T-helper 17 cell (primary cell): ENCODE measurements around the gene MTCL3.

ENCODE experiments used
- ATAC-seq: fragments of 150-1000 bp; cut with Tn5 transposase; 2 replicates; pipeline ENCODE4 v1.10.0; 2021; ENCODE audit warnings: mild to moderate bottlenecking, moderate library complexity
- DNase-seq, 3 donors: peaks; one replicate each; pipeline versions ENCODE4 v3.0.0 to v3.0.0-alpha.2; 2020 to 2021
- H3K9me3 ChIP-seq: one replicate; pipeline ENCODE4 v1.7.0; 2013; ENCODE audit warnings: low read length, mild to moderate bottlenecking; ENCODE audit not compliant: control insufficient read depth, poor library complexity, severe bottlenecking
- H3K27ac Mint-ChIP-seq: one replicate; pipeline ENCODE4 v1.8.0; 2022; ENCODE audit warnings: mild to moderate bottlenecking, moderate library complexity, mixed read lengths
- H3K27me3 Mint-ChIP-seq: one replicate; pipeline ENCODE4 v1.8.0; 2022; ENCODE audit warnings: mixed read lengths
- H3K36me3 Mint-ChIP-seq: one replicate; pipeline ENCODE4 v1.8.0; 2022; ENCODE audit warnings: low read depth, mixed read lengths
- H3K4me1 Mint-ChIP-seq: one replicate; pipeline ENCODE4 v1.8.0; 2022; ENCODE audit warnings: mild to moderate bottlenecking, mixed read lengths
- H3K4me3 Mint-ChIP-seq: one replicate; pipeline ENCODE4 v1.8.0; 2022; ENCODE audit warnings: mild to moderate bottlenecking, moderate library complexity, mixed read lengths

MTCL3 gene

DNA sequence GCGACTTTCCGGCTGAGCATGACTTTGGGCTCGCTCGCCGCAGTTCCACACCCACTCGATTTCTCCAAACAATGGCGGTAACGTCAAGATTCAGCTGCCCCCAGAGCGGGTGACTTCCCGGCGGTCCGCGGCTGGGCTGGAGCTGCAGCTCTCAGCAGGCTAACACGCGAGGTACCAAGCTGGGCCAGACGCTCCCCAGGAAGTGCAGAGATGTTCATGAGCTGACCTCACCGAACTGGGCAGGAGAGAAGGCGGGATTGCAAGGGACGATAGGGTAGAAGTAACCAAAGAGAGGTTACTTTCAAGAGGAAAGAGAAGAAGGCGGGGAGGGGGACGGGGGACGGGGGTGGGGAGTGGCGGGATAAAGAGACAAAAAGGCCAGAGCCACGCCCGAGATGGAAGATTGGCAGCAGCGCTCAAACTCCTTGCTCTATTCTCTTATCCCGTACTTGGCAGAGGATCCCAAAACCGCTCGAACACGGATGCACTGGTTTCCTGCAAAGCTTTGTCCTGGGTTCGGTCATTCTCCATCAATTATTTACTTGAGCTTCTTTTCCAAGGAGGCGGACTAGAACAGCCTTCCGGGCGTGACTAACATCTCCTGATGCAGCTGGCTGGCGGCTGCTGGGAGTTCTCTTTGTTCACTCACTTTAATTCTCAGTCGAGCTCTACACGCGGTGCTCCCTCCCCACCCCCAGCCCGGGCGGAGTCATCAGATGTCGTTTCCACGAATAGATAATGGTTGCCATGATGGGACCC is at the start of gene MTCL3:
Gene MTCL3 (minus strand): TSS at position 626 of the 759 bp plus-strand sequence.
- peak within 1 kb of the TSS; percentile 37 for H3K27ac Mint-ChIP-seq
- H3K4me1 Mint-ChIP-seq: peaks cover 32% of the 10 kb centered on the region
- DNase-seq (no peak), ATAC-seq (no peak)
- H3K9me3 ChIP-seq: no peaks in the 10 kb centered on the region
- H3K27me3 Mint-ChIP-seq: peaks cover 35% of the 10 kb centered on the region
- H3K4me3 Mint-ChIP-seq: peak within 1 kb of the TSS; percentile 89
- H3K36me3 Mint-ChIP-seq: peaks cover 2% of the 10 kb centered on the region

GRCh38 chr6:127567476-127567875 is 48.3 kb upstream of the MTCL3 start:
- Mint-ChIP-seq H3K4me1 (peaks cover 9% of the 10 kb centered on the region), H3K36me3 (no peaks in the 10 kb centered on the region), H3K27ac (no peak overlapping the region), H3K27me3 (peaks cover 6% of the 10 kb centered on the region), H3K4me3 (no peak overlapping the region)
- H3K9me3 ChIP-seq: no peaks in the 10 kb centered on the region
- no peak for DNase-seq
- ATAC-seq: no peak

GRCh38 chr6:127566651-127567050 is 47.5 kb upstream of the MTCL3 start:
- no peaks in the 10 kb centered on the region for H3K9me3 ChIP-seq
- no peak overlapping the region for H3K27ac Mint-ChIP-seq
- no peak for ATAC-seq
- DNase-seq: no peak
- H3K36me3 Mint-ChIP-seq: no peaks in the 10 kb centered on the region
- peaks cover 6% of the 10 kb centered on the region for H3K27me3 Mint-ChIP-seq
- no peak overlapping the region for H3K4me3 Mint-ChIP-seq
- peaks cover 9% of the 10 kb centered on the region for H3K4me1 Mint-ChIP-seq

- Mint-ChIP-seq H3K36me3 (no peaks in the 10 kb centered on the region), H3K27ac (no peak overlapping the region), H3K27me3 (peaks cover 6% of the 10 kb centered on the region), H3K4me1 (peaks cover 6% of the 10 kb centered on the region), H3K4me3 (no peak overlapping the region)
- ATAC-seq: no peak
- DNase-seq: no peak
- no peaks in the 10 kb centered on the region for H3K9me3 ChIP-seq
These were observed 47.0 kb upstream of the MTCL3 start for GRCh38 chr6:127566119-127566518.

- peaks cover 6% of the 10 kb centered on the region for H3K27me3 Mint-ChIP-seq
- no peaks in the 10 kb centered on the region for H3K36me3 Mint-ChIP-seq
- no peak overlapping the region for H3K4me3 Mint-ChIP-seq
- DNase-seq (no peak), ATAC-seq (no peak)
- no peaks in the 10 kb centered on the region for H3K9me3 ChIP-seq
- no peak overlapping the region for H3K27ac Mint-ChIP-seq
- H3K4me1 Mint-ChIP-seq: no peaks in the 10 kb centered on the region
These were observed 45.6 kb upstream of the MTCL3 start for GRCh38 chr6:127564761-127565160.

DNA sequence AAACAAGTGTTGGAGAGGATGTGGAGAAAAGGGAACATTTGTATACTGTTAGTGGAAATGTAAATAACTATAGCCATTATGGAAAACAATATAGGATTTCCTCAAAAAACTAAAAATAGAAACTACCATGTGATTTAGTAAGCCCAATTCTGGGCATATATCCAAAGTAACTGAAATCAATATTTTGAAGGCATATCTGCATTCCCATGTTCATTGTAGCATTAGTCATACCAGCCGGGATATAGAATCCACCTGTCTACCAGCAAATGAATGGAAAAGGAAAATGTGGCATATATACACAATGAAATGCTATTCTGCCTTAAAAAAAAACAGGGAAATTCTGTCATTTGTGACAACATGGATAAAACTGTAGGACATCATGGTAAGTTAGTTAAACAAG is 42.5 kb upstream of the MTCL3 start:
- H3K27ac Mint-ChIP-seq: no peak overlapping the region
- no peak for ATAC-seq
- peaks cover 3% of the 10 kb centered on the region for H3K36me3 Mint-ChIP-seq
- H3K4me1 Mint-ChIP-seq: no peaks in the 10 kb centered on the region
- peaks cover 10% of the 10 kb centered on the region for H3K27me3 Mint-ChIP-seq
- no peaks in the 10 kb centered on the region for H3K9me3 ChIP-seq
- no peak for DNase-seq
- H3K4me3 Mint-ChIP-seq: no peak overlapping the region

GRCh38 chr6:127554435-127555006 is 35.4 kb upstream of the MTCL3 start:
- Mint-ChIP-seq H3K4me1 (no peaks in the 10 kb centered on the region), H3K4me3 (no peak overlapping the region), H3K27ac (no peak overlapping the region), H3K27me3 (peaks cover 33% of the 10 kb centered on the region), H3K36me3 (peaks cover 3% of the 10 kb centered on the region)
- ATAC-seq: no peak
- H3K9me3 ChIP-seq: no peaks in the 10 kb centered on the region
- no peak for DNase-seq

DNA sequence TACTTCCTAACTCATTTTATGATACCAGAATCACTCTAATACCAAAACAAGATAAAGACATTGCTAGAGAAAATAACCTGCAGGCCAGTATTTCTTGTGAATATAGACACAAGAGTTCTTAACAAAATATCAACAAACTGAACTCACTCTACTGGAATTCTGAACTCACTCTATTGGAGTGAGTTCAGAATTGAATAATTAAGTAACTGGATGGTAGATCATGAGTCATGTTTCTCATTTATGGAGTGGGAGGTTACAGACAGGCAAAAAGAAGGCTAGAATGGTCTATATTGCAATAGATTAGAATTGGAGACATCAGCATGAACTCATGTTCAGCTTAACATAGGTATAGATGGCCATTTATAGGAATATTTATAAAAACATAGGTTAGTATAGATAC is 31.3 kb upstream of the MTCL3 start:
- DNase-seq: no peak
- H3K9me3 ChIP-seq: no peaks in the 10 kb centered on the region
- H3K4me1 Mint-ChIP-seq: no peaks in the 10 kb centered on the region
- ATAC-seq: no peak
- no peak overlapping the region for H3K4me3 Mint-ChIP-seq
- H3K36me3 Mint-ChIP-seq: no peaks in the 10 kb centered on the region
- no peak overlapping the region for H3K27ac Mint-ChIP-seq
- H3K27me3 Mint-ChIP-seq: peaks cover 33% of the 10 kb centered on the region

- Mint-ChIP-seq H3K36me3 (no peaks in the 10 kb centered on the region), H3K27ac (no peak overlapping the region), H3K27me3 (peaks cover 38% of the 10 kb centered on the region), H3K4me1 (no peaks in the 10 kb centered on the region), H3K4me3 (no peak overlapping the region)
- ATAC-seq (no peak), DNase-seq (no peak)
- no peaks in the 10 kb centered on the region for H3K9me3 ChIP-seq
These were observed 28.9 kb upstream of the MTCL3 start for GRCh38 chr6:127547904-127548649.

GRCh38 chr6:127547215-127547614 is 28.1 kb upstream of the MTCL3 start:
- DNase-seq: peak in 1 of 3 donors; percentile 5
- Mint-ChIP-seq H3K27ac (no peak overlapping the region), H3K27me3 (peaks cover 38% of the 10 kb centered on the region), H3K4me3 (no peak overlapping the region), H3K4me1 (no peaks in the 10 kb centered on the region), H3K36me3 (no peaks in the 10 kb centered on the region)
- ATAC-seq: peak; percentile 46
- H3K9me3 ChIP-seq: no peaks in the 10 kb centered on the region

DNA sequence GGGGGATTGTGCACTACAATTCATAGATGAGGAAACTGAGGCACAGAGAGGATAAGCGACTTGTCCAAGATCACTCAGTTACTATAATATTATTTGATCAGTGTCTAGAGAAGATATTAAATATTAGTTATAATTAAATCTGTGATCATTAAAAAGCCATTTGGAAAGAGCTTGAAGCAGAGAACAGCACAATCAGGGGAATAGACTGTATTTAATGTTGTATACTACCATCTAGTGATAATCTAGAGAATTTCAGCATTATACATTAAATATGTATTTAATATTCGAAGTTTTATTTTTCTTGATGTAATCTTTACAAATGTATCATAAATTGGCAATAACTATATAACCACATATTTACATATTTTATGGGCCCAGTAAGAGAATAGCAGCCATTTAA is 20.1 kb upstream of the MTCL3 start:
- DNase-seq (no peak), ATAC-seq (peak; percentile 68)
- peaks cover 2% of the 10 kb centered on the region for H3K4me1 Mint-ChIP-seq
- no peak overlapping the region for H3K4me3 Mint-ChIP-seq
- no peaks in the 10 kb centered on the region for H3K36me3 Mint-ChIP-seq
- no peak overlapping the region for H3K27ac Mint-ChIP-seq
- no peaks in the 10 kb centered on the region for H3K9me3 ChIP-seq
- H3K27me3 Mint-ChIP-seq: peaks cover 24% of the 10 kb centered on the region

GRCh38 chr6:127538750-127539264 is 19.7 kb upstream of the MTCL3 start:
- Mint-ChIP-seq H3K27me3 (peaks cover 24% of the 10 kb centered on the region), H3K4me1 (peaks cover 2% of the 10 kb centered on the region), H3K27ac (no peak overlapping the region), H3K4me3 (no peak overlapping the region), H3K36me3 (no peaks in the 10 kb centered on the region)
- H3K9me3 ChIP-seq: no peaks in the 10 kb centered on the region
- DNase-seq: no peak
- ATAC-seq: peak; percentile 23

DNA sequence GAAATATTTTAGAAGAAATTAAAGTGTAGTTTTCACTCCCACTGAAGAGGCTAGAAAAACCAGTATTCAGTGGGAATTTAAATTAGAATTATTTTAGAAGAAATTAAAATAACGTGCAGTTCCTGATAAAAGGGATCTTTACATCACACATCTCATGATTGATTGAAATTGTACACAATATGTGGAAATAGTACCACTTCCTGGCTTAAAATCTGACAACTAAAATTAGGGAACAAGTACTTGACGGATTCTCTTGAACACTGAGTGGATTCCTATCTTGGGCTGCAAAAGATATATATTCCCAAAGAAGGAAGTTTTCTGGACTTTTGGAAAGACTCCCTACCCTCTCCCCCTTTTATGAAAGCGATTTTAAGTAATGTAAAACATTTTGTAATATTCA is 14.6 kb upstream of the MTCL3 start:
- H3K36me3 Mint-ChIP-seq: no peaks in the 10 kb centered on the region
- peaks cover 24% of the 10 kb centered on the region for H3K27me3 Mint-ChIP-seq
- no peak for ATAC-seq
- H3K4me1 Mint-ChIP-seq: peaks cover under 1% of the 10 kb centered on the region
- DNase-seq: no peak
- no peak overlapping the region for H3K4me3 Mint-ChIP-seq
- no peaks in the 10 kb centered on the region for H3K9me3 ChIP-seq
- no peak overlapping the region for H3K27ac Mint-ChIP-seq
